ENCODE measurements around the gene SUSD6. TPM values are rescaled to one million over a fixed set of nuclear protein-coding genes. Genes with fewer than 3 reads are reported as not detected.
"Not testable (repeated sequence)": the region's sequence is repeated elsewhere in the genome, so short reads cannot be mapped to it uniquely, and the experiment has no call there.

SUSD6 gene
- total RNA-seq, 2 experiments from 2014 or later, result 23.1 to 43.6 TPM

DNA sequence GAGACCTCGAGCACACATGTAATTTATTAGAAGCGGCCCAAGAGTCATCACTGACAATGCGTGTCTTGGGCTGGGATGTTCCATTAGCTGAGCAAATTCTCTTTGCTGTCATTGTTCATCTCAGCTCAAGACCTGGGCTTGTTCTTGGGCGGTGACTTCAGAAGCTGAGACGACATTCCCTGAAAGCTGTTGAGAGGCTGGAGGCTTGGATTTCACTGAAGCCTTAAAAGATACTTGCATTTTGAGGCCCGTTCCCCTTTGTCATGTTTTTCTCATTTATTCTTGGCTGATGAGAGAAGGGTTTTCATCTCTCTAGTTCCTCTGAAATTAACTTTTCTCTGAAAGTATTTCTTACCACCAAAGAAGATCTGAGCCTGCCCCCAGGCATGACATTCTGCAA, 16.6 kb upstream of the SUSD6 start:
- Histone ChIP-seq H3K4me2 (ENCODE audit: low read length) (no peak overlapping the region), H4K20me1 (ENCODE audit: insufficient read depth, low read length) (no peaks in the 10 kb centered on the region), H3K4me3 (ENCODE audit: low read depth, low read length, poor library complexity, severe bottlenecking) (no peak overlapping the region), H3K79me2 (ENCODE audit: insufficient read depth, low read depth, low read length) (no peaks in the 10 kb centered on the region), H3K9me2 (ENCODE audit: insufficient read depth, low read length) (no peaks in the 10 kb centered on the region), H2AFZ (ENCODE audit: low read length) (no peak overlapping the region), H3K4me1 (ENCODE audit: insufficient read depth, low read length, poor library complexity, severe bottlenecking) (no peaks in the 10 kb centered on the region), H3K36me3 (ENCODE audit: insufficient read depth, low read length) (no peaks in the 10 kb centered on the region), H3K27ac (ENCODE audit: low read depth, low read length, poor library complexity, severe bottlenecking) (no peak overlapping the region), H3K9me3 (ENCODE audit: low read length) (no peaks in the 10 kb centered on the region)
- no peak for DNase-seq (ENCODE audit: low spot score)
- no TSS peak for BruUV-seq (replicated peaks)
- ChIA-PET CTCF (ENCODE audit: unreplicated experiment) (no interaction called here), POLR2A (interaction anchor here (0.7 to 0.9 kb wide), 3 partner anchors 73 to 511 kb away, joined by 3 to 5 read pairs (median 4); no protein-coding TSS in a partner anchor)
- intact Hi-C loops (cut with micrococcal nuclease; ENCODE audit: unreplicated experiment), result no loop called here
- TF ChIP-seq, protein P1, sequence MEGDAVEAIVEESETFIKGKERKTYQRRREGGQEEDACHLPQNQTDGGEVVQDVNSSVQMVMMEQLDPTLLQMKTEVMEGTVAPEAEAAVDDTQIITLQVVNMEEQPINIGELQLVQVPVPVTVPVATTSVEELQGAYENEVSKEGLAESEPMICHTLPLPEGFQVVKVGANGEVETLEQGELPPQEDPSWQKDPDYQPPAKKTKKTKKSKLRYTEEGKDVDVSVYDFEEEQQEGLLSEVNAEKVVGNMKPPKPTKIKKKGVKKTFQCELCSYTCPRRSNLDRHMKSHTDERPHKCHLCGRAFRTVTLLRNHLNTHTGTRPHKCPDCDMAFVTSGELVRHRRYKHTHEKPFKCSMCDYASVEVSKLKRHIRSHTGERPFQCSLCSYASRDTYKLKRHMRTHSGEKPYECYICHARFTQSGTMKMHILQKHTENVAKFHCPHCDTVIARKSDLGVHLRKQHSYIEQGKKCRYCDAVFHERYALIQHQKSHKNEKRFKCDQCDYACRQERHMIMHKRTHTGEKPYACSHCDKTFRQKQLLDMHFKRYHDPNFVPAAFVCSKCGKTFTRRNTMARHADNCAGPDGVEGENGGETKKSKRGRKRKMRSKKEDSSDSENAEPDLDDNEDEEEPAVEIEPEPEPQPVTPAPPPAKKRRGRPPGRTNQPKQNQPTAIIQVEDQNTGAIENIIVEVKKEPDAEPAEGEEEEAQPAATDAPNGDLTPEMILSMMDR (conservative IDR thresholded peaks at IDR 0.05; ENCODE audit: low read length), result no peak
- TF ChIP-seq EZH2phosphoT487 (IDR thresholded peaks at IDR 0.05; ENCODE audit: borderline replicate concordance, low read depth, low read length), result no peak

DNA sequence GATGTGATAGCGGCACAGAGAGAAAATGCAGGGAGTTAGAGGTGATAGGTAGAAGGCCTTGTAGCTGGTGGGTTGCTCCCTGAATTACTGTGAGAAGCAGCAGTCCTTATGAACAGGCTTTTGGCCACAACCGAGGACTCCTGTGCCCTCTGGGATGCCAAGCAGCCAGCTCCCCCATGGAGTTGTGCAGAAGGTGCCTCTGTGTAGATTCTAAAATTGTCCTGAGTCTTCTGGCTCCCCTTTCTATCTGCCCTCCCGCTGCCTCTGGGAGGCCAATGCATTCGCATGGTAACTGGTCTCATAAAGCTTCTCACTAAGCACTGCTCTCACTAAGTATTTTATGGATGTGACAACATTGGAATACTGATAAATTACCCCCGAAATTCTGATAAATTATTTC, 16.1 kb upstream of the SUSD6 start:
- no peaks in the 10 kb centered on the region for H3K36me3 ChIP-seq (ENCODE audit: insufficient read depth, low read length)
- H3K4me1 ChIP-seq (ENCODE audit: insufficient read depth, low read length, poor library complexity, severe bottlenecking), result no peaks in the 10 kb centered on the region
- H3K9me2 ChIP-seq (ENCODE audit: insufficient read depth, low read length), result no peaks in the 10 kb centered on the region
- intact Hi-C loops (cut with micrococcal nuclease; ENCODE audit: unreplicated experiment), result no loop called here
- no peak overlapping the region for H3K27ac ChIP-seq (ENCODE audit: low read depth, low read length, poor library complexity, severe bottlenecking)
- POLR2A ChIA-PET, result interaction anchor here (0.9 kb wide), 2 partner anchors 72 to 511 kb away, joined by 4 to 5 read pairs; no protein-coding TSS in a partner anchor
- BruUV-seq (replicated peaks), result no TSS peak
- H4K20me1 ChIP-seq (ENCODE audit: insufficient read depth, low read length), result no peaks in the 10 kb centered on the region
- no peaks in the 10 kb centered on the region for H3K79me2 ChIP-seq (ENCODE audit: insufficient read depth, low read depth, low read length)
- CTCF ChIA-PET (ENCODE audit: unreplicated experiment), result no interaction called here
- H3K4me2 ChIP-seq (ENCODE audit: low read length), result no peak overlapping the region
- no peaks in the 10 kb centered on the region for H3K9me3 ChIP-seq (ENCODE audit: low read length)
- no peak for DNase-seq (ENCODE audit: low spot score)
- H3K4me3 ChIP-seq (ENCODE audit: low read depth, low read length, poor library complexity, severe bottlenecking), result no peak overlapping the region
- TF ChIP-seq, protein P1 (conservative IDR thresholded peaks at IDR 0.05; ENCODE audit: low read length), result no peak
- TF ChIP-seq EZH2phosphoT487 (IDR thresholded peaks at IDR 0.05; ENCODE audit: borderline replicate concordance, low read depth, low read length), result no peak
- no peak overlapping the region for H2AFZ ChIP-seq (ENCODE audit: low read length)

DNA sequence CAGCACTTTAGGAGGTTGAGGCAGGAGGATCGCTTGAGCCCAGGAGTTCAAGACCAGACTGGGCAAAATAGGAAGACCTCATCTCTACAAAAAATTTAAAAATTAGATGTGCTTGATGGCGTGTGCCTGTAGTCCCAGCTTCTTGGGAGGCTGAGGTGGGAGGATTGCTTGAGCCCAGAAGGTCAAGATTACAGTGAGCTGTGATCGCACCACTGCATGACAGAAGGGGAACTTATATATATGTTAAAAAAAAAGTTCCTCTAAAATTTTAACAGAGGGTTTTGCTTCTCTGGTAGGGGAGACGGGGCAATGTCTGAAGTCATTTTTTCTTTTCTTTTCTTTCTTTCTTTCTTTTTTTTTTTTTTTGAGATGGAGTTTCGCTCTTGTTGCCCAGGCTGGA, 12.0 kb upstream of the SUSD6 start:
- H3K4me3 ChIP-seq (ENCODE audit: low read depth, low read length, poor library complexity, severe bottlenecking); POLR2A ChIA-PET; H2AFZ ChIP-seq (ENCODE audit: low read length); H3K9me2 ChIP-seq (ENCODE audit: insufficient read depth, low read length); H3K9me3 ChIP-seq (ENCODE audit: low read length); H3K4me2 ChIP-seq (ENCODE audit: low read length); H3K36me3 ChIP-seq (ENCODE audit: insufficient read depth, low read length); DNase-seq (ENCODE audit: low spot score); H3K4me1 ChIP-seq (ENCODE audit: insufficient read depth, low read length, poor library complexity, severe bottlenecking); BruUV-seq (replicated peaks); H4K20me1 ChIP-seq (ENCODE audit: insufficient read depth, low read length); H3K79me2 ChIP-seq (ENCODE audit: insufficient read depth, low read depth, low read length); H3K27ac ChIP-seq (ENCODE audit: low read depth, low read length, poor library complexity, severe bottlenecking); intact Hi-C loops (cut with micrococcal nuclease; ENCODE audit: unreplicated experiment): not testable (repeated sequence)
- CTCF ChIA-PET (ENCODE audit: unreplicated experiment), result interaction anchor here (0.6 kb wide), 1 partner anchor 12 kb away, joined by 3 read pairs; no protein-coding TSS in a partner anchor
